Measurements from ENCODE around the gene SLC1A7.

SLC1A7 gene

DNA sequence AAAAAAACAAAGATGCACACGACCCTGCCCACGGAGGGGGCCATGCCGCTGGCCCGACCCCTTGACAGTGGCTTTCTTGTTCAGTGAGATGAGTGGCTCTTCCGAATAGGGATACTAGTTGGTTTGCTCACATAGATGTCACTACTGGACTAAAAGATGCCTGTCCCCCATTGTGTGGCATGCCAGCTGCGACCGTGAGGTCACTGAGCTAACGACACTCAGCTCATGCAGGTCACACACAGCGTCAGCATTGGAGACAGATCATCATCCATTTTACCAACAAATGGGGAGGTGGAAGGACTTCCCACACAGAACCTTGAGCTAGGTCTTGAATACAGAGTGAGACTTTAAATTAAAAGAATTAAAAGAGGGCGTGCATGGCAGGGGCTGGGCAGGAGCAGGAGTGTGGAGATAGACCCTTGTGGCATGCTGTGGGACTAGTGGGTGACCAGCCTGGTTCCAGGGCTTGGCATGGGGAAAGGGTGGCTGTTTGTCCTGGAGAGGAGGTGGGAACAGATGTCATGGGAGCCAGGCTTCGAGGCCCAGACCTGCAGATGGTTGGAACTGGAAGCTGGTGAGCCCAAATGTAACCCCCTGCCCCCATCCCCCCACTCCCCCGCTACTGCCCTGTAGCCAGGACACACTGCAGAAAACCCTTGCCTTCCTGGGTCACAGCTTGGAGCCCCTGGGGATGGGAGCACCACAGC lies 12.4 kb downstream of the SLC1A7 start:
- H3K27ac ChIP-seq: no peak overlapping the region
- DNase-seq (ENCODE audit: low spot score): no peak
- ChIA-PET CTCF (no interaction called here), POLR2A (ENCODE audit: low non-redundant PET) (no interaction called here)
- no peak for TF ChIP-seq CTCF (conservative IDR thresholded peaks at IDR 0.05; ENCODE audit: low read depth)

- CTCF ChIA-PET: no interaction called here
- no peak for TF ChIP-seq CTCF (conservative IDR thresholded peaks at IDR 0.05; ENCODE audit: low read depth)
- DNase-seq (ENCODE audit: low spot score): no peak
- no peak overlapping the region for H3K27ac ChIP-seq
- POLR2A ChIA-PET (ENCODE audit: low non-redundant PET): no interaction called here
Observed at GRCh38 chr1:53128401-53128800, 14.0 kb downstream of the SLC1A7 start.

GRCh38 chr1:53127546-53127945 lies 14.9 kb downstream of the SLC1A7 start:
- ChIA-PET CTCF (no interaction called here), POLR2A (ENCODE audit: low non-redundant PET) (no interaction called here)
- DNase-seq (ENCODE audit: low spot score): no peak
- H3K27ac ChIP-seq: no peak overlapping the region
- TF ChIP-seq CTCF (conservative IDR thresholded peaks at IDR 0.05; ENCODE audit: low read depth): no peak

- H3K27ac ChIP-seq: no peak overlapping the region
- POLR2A ChIA-PET (ENCODE audit: low non-redundant PET): no interaction called here
- no peak for DNase-seq (ENCODE audit: low spot score)
- CTCF ChIA-PET: no interaction called here
- TF ChIP-seq CTCF (conservative IDR thresholded peaks at IDR 0.05; ENCODE audit: low read depth): no peak
Observed at GRCh38 chr1:53126495-53126894, 15.9 kb downstream of the SLC1A7 start.

- ChIA-PET POLR2A (ENCODE audit: low non-redundant PET) (no interaction called here), CTCF (interaction anchor here (0.6 kb wide), 1 partner anchor 1016 kb away, joined by 4 read pairs; no protein-coding TSS in a partner anchor)
- DNase-seq (ENCODE audit: low spot score): no peak
- TF ChIP-seq CTCF (conservative IDR thresholded peaks at IDR 0.05; ENCODE audit: low read depth): no peak
- no peak overlapping the region for H3K27ac ChIP-seq
Observed at GRCh38 chr1:53125623-53126360, 16.6 kb downstream of the SLC1A7 start.

- no peak overlapping the region for H3K27ac ChIP-seq
- CTCF ChIA-PET: interaction anchor here (0.6 kb wide), 2 partner anchors 59 to 1017 kb away, joined by 4 read pairs; no protein-coding TSS in a partner anchor
- POLR2A ChIA-PET (ENCODE audit: low non-redundant PET): no interaction called here
- no peak for DNase-seq (ENCODE audit: low spot score)
- TF ChIP-seq CTCF (conservative IDR thresholded peaks at IDR 0.05; ENCODE audit: low read depth): no peak
Observed at GRCh38 chr1:53125122-53125521, 17.3 kb downstream of the SLC1A7 start.

All from RWPE1 (cell line).